Thymus (tissue), 11 donors: ENCODE measurements around the gene SYNE2. TPM values are rescaled to one million over a fixed set of nuclear protein-coding genes. Genes with fewer than 3 reads are reported as not detected.
"Not testable (repeated sequence)": the region's sequence is repeated elsewhere in the genome, so short reads cannot be mapped to it uniquely, and the experiment has no call there.

Experiments
- DNase-seq, 9 donors: peaks; one replicate each; pipeline ENCODE4 v3.0.0-alpha.2; 2013; ENCODE audit warnings: low spot score in 9 of 9, low read depth in 6 of 9, missing footprints in 1 of 9
- H3K27ac ChIP-seq, 2 donors: one replicate each; pipeline ENCODE4 v1.5.1; 2013; ENCODE audit warnings: control low read depth in 1 of 2, low read depth in 1 of 2, low read length in 1 of 2, mild to moderate bottlenecking in 1 of 2, moderate library complexity in 1 of 2
- H3K27me3 ChIP-seq, 2 donors: one replicate each; pipeline ENCODE4 v1.5.1; 2013; ENCODE audit warnings: low read length in 1 of 2; ENCODE audit not compliant: control insufficient read depth in 2 of 2, insufficient read depth in 1 of 2
- H3K36me3 ChIP-seq, 2 donors: one replicate each; pipeline ENCODE4 v1.5.1; 2013; ENCODE audit warnings: low read length in 1 of 2, mild to moderate bottlenecking in 1 of 2, moderate library complexity in 1 of 2; ENCODE audit not compliant: control insufficient read depth in 2 of 2, insufficient read depth in 2 of 2
- H3K4me1 ChIP-seq, 2 donors: one replicate each; pipeline ENCODE4 v1.5.1; 2013; ENCODE audit warnings: low read length in 2 of 2; ENCODE audit not compliant: control insufficient read depth in 2 of 2, insufficient read depth in 2 of 2
- H3K4me3 ChIP-seq, 2 donors: one replicate each; pipeline ENCODE4 v1.5.1; 2013; ENCODE audit warnings: low read length in 2 of 2, control low read depth in 1 of 2, mild to moderate bottlenecking in 1 of 2
- H3K9me3 ChIP-seq, 2 donors: one replicate each; pipeline ENCODE4 v1.5.1; 2013; ENCODE audit warnings: low read length in 1 of 2, mild to moderate bottlenecking in 1 of 2; ENCODE audit not compliant: control insufficient read depth in 2 of 2, insufficient read depth in 1 of 2
- WGBS: extraction: QIAGEN DNeasy Blood & Tissue Kit; methylation state at CpG from one replicate; pipeline ENCODE4 v1.1.7; 2013; 5-methylcytosine and 5-hydroxymethylcytosine counted together
- polyA plus RNA-seq: library from polyadenylated mRNA; stranded (reverse); fragments of 200-250 nt; gene quantifications from one replicate; pipeline ENCODE4 v1.2.3, GENCODE V29; 2013
- total RNA-seq: library from RNA; stranded (reverse); fragments of 120-200 nt; gene quantifications from one replicate; pipeline ENCODE4 v1.2.4, GENCODE V29; 2013
- donor health status: healthy.

Gene SYNE2
- total and polyA plus RNA-seq, 2 donors: 17.0 to 52.3 TPM

GRCh38 chr14:63852271-63852816 lies 460 bp upstream of the SYNE2 start:
- Histone ChIP-seq H3K4me3 (peak overlapping the region; percentile 49 to 91), H3K27ac (peak overlapping the region in 1 of 2 donors; percentile 66), H3K27me3 (peaks cover 0 to 28% of the 10 kb centered on the region in 2 donors), H3K36me3 (no peaks in the 10 kb centered on the region), H3K4me1 (peaks cover 6 to 13% of the 10 kb centered on the region in 2 donors), H3K9me3 (no peaks in the 10 kb centered on the region)
- WGBS: 13% methylated on average over 18 of the region's 18 CpGs
- DNase-seq: no peak

GRCh38 chr14:63853831-63854293 lies 1.1 kb downstream of the SYNE2 start:
- H3K27ac ChIP-seq: peak overlapping the region in 1 of 2 donors; percentile 84
- peaks cover 0 to 28% of the 10 kb centered on the region in 2 donors for H3K27me3 ChIP-seq
- WGBS: 1% methylated on average over 18 of the region's 18 CpGs
- DNase-seq: peak in 4 of 9 donors; percentile 25 to 55 (median 41)
- H3K4me1 ChIP-seq: peaks cover 6 to 13% of the 10 kb centered on the region in 2 donors
- no peaks in the 10 kb centered on the region for H3K9me3 ChIP-seq
- peak overlapping the region; percentile 49 to 91 for H3K4me3 ChIP-seq
- no peaks in the 10 kb centered on the region for H3K36me3 ChIP-seq

GRCh38 chr14:63854330-63854729 lies 1.5 kb downstream of the SYNE2 start:
- 35% methylated on average over 5 of the region's 5 CpGs for WGBS
- Histone ChIP-seq H3K36me3 (no peaks in the 10 kb centered on the region), H3K4me1 (peaks cover 6 to 13% of the 10 kb centered on the region in 2 donors), H3K4me3 (peak overlapping the region; percentile 49 to 91), H3K27me3 (peaks cover 0 to 28% of the 10 kb centered on the region in 2 donors), H3K27ac (no peak overlapping the region), H3K9me3 (no peaks in the 10 kb centered on the region)
- DNase-seq: no peak

- Histone ChIP-seq H3K27ac (no peak overlapping the region), H3K9me3 (no peaks in the 10 kb centered on the region), H3K27me3 (peaks cover 0 to 28% of the 10 kb centered on the region in 2 donors), H3K4me3 (no peak overlapping the region), H3K36me3 (no peaks in the 10 kb centered on the region), H3K4me1 (peaks cover 11 to 13% of the 10 kb centered on the region in 2 donors)
- WGBS: 94% methylated on average over 4 of the region's 4 CpGs
- DNase-seq: no peak
These were observed 2.5 kb downstream of the SYNE2 start for GRCh38 chr14:63855281-63855680.

- Histone ChIP-seq H3K27ac (no peak overlapping the region), H3K4me1 (peaks cover 8 to 9% of the 10 kb centered on the region in 2 donors)
These were observed 4.7 kb downstream of the SYNE2 start for GRCh38 chr14:63857466-63858030.

GRCh38 chr14:63860146-63860545 lies 7.3 kb downstream of the SYNE2 start:
- no peak overlapping the region for H3K4me3 ChIP-seq
- H3K27me3 ChIP-seq: peaks cover 0 to 2% of the 10 kb centered on the region in 2 donors
- no peaks in the 10 kb centered on the region for H3K9me3 ChIP-seq
- no peak overlapping the region for H3K27ac ChIP-seq
- peaks cover 3 to 5% of the 10 kb centered on the region in 2 donors for H3K4me1 ChIP-seq
- no peaks in the 10 kb centered on the region for H3K36me3 ChIP-seq
- WGBS: 33% methylated on average over 1 of the region's 1 CpG
- DNase-seq: no peak

More at GRCh38 chr14:63857466-63858030, 4.7 kb downstream of the SYNE2 start:
- no peaks in the 10 kb centered on the region for H3K9me3 ChIP-seq
- WGBS: 96% methylated on average over 3 of the region's 3 CpGs
- peaks cover 0 to 17% of the 10 kb centered on the region in 2 donors for H3K27me3 ChIP-seq
- H3K4me3 ChIP-seq: no peak overlapping the region
- no peaks in the 10 kb centered on the region for H3K36me3 ChIP-seq
- DNase-seq: no peak

GRCh38 chr14:63862163-63862562 lies 9.4 kb downstream of the SYNE2 start:
- no peak overlapping the region for H3K4me3 ChIP-seq
- H3K36me3 ChIP-seq: no peaks in the 10 kb centered on the region
- 98% methylated on average over 8 of the region's 8 CpGs for WGBS
- DNase-seq: no peak
- H3K27me3 ChIP-seq: no peaks in the 10 kb centered on the region
- peaks cover 3 to 5% of the 10 kb centered on the region in 2 donors for H3K4me1 ChIP-seq
- H3K27ac ChIP-seq: no peak overlapping the region
- no peaks in the 10 kb centered on the region for H3K9me3 ChIP-seq

GRCh38 chr14:63863004-63863403 lies 10.2 kb downstream of the SYNE2 start:
- Histone ChIP-seq H3K4me3 (no peak overlapping the region), H3K36me3 (no peaks in the 10 kb centered on the region), H3K27me3 (no peaks in the 10 kb centered on the region), H3K4me1 (peaks cover 3 to 5% of the 10 kb centered on the region in 2 donors), H3K9me3 (no peaks in the 10 kb centered on the region), H3K27ac (no peak overlapping the region)
- DNase-seq: no peak
- 97% methylated on average over 6 of the region's 6 CpGs for WGBS

- not testable (repeated sequence) for DNase-seq, H3K4me1 ChIP-seq
- H3K27ac ChIP-seq: peak overlapping the region; percentile 68 to 75
These were observed 12.0 kb downstream of the SYNE2 start for GRCh38 chr14:63864775-63865174.

More at GRCh38 chr14:63864775-63865174, 12.0 kb downstream of the SYNE2 start:
- WGBS: 16% methylated on average over 1 of the region's 2 CpGs
- H3K36me3 ChIP-seq, H3K27me3 ChIP-seq, H3K9me3 ChIP-seq: not testable (repeated sequence)
- peak overlapping the region in 1 of 2 donors; percentile 36 for H3K4me3 ChIP-seq
